MCF 10A (cell line): ENCODE measurements around the gene MYL11. TPM values are rescaled to one million over a fixed set of nuclear protein-coding genes. Genes with fewer than 3 reads are reported as not detected.

Experiments
- BruUV-seq: library from RNA; stranded (reverse); fragments of 400-500 nt; replicated peaks from 2 replicates; lab custom pipeline; 2021; lab: Mats Ljungman, UMichigan
- CTCF ChIA-PET: fragments of 300-600 bp; sonication (Branson Sonifier 250); formaldehyde crosslinking; extraction: SDS; loops from one replicate; lab custom pipeline; 2021; ENCODE audit warnings: antibody characterized with exemption, inconsistent platforms; lab: Yijun Ruan, JAX
- POLR2A ChIA-PET: fragments of 300-600, 350-650 bp; sonication (Branson Sonifier 250); formaldehyde crosslinking; extraction: SDS; loops from one replicate; lab custom pipeline; 2020; ENCODE audit warnings: antibody characterized with exemption, inconsistent platforms; lab: Yijun Ruan, JAX
- DNase-seq: peaks from one replicate; pipeline ENCODE4 v3.0.0-alpha.2; 2018; ENCODE audit not compliant: unreplicated experiment
- H3K27ac Mint-ChIP-seq: one replicate; pipeline ENCODE4 v1.8.0; 2022; ENCODE audit warnings: mild to moderate bottlenecking, low read depth, mixed read lengths; ENCODE audit not compliant: unreplicated experiment
- H3K27me3 Mint-ChIP-seq: one replicate; pipeline ENCODE4 v1.8.0; 2022; ENCODE audit warnings: mixed read lengths; ENCODE audit not compliant: insufficient read depth, unreplicated experiment
- H3K36me3 Mint-ChIP-seq: one replicate; pipeline ENCODE4 v1.8.0; 2022; ENCODE audit warnings: mild to moderate bottlenecking, moderate library complexity, mixed read lengths; ENCODE audit not compliant: insufficient read depth, unreplicated experiment
- H3K4me1 Mint-ChIP-seq: one replicate; pipeline ENCODE4 v1.8.0; 2022; ENCODE audit warnings: mixed read lengths; ENCODE audit not compliant: insufficient read depth, unreplicated experiment
- H3K4me3 Mint-ChIP-seq: one replicate; pipeline ENCODE4 v1.8.0; 2022; ENCODE audit warnings: mild to moderate bottlenecking, moderate library complexity, mixed read lengths; ENCODE audit not compliant: unreplicated experiment
- H3K9me3 Mint-ChIP-seq: one replicate; pipeline ENCODE4 v1.8.0; 2022; ENCODE audit warnings: mixed read lengths; ENCODE audit not compliant: unreplicated experiment
- CTCF ChIP-seq: fragments of 200-600 bp; IDR thresholded peaks from one replicate; pipeline ENCODE4 v1.8.0; 2022; ENCODE audit warnings: antibody characterized with exemption, mild to moderate bottlenecking; ENCODE audit not compliant: unreplicated experiment
- intact Hi-C: fragments of 100-400 bp; cut with micrococcal nuclease; formaldehyde crosslinking; loops from 2 replicates; pipeline ENCODE4 v1.14.1; 2022
- total RNA-seq: library from RNA; stranded (reverse); gene quantifications from 2 replicates; pipeline ENCODE4 v1.2.3, GENCODE V29; 2022

The MYL11 gene
- total RNA-seq, 1 experiment from 2014 or later: 1.6 TPM

GRCh38 chr16:30355954-30356308 lies 18.7 kb upstream of the MYL11 start:
- Mint-ChIP-seq H3K36me3 (peaks cover 56% of the 10 kb centered on the region), H3K4me3 (peak overlapping the region; percentile 94), H3K4me1 (peaks cover 35% of the 10 kb centered on the region), H3K27me3 (no peaks in the 10 kb centered on the region), H3K27ac (peak overlapping the region; percentile 97), H3K9me3 (no peaks in the 10 kb centered on the region)
- BruUV-seq: no TSS peak
- TF ChIP-seq CTCF: no peak
- intact Hi-C loops: no loop called here
- CTCF ChIA-PET: interaction anchor here (0.6 to 2.2 kb wide), 4 partner anchors 13 to 257 kb away, joined by 3 to 9 read pairs (median 5); partner anchors contain the start of gene ZNF771
- POLR2A ChIA-PET: interaction anchor here (0.6 to 8.1 kb wide), 7 partner anchors 11 to 343 kb away, joined by 3 to 132 read pairs (median 3); partner anchors contain the start of genes FBRS, SRCAP, TBC1D10B and ZNF771
- DNase-seq: no peak

DNA sequence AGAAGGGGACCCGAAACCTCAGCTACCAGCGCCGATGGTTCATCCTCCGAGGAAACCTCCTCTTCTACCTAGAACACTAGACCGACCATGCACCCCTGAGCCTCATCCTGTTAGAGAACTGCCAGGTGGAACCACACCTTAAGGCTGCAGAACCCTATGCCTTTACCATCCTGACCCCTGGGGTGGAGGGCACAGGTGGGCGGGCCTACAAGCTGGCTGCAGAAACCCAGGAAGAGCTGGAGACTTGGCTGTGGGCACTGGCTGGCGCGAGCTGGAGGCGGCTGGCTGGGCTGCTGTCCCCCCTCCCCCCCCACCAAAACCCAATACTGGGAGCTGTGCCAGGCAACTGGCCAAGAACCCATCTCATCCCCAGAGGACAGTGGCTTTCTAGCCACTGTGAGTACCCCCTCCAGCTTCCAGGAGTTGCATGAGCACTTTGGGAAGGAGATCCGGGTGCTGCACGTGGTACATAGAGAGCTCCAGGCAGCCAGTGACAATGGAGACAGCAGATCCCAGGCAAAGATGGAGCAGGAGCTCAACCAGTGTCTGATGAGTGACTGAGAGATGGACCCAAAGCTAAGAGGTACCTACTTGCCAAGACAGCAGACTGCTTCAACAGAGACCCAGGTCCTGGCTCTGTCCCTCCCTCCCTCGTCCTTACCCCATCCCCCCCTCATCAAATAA lies 18.1 kb upstream of the MYL11 start:
- Mint-ChIP-seq H3K4me3 (peak overlapping the region; percentile 94), H3K36me3 (peaks cover 58% of the 10 kb centered on the region), H3K4me1 (peaks cover 33% of the 10 kb centered on the region), H3K9me3 (no peaks in the 10 kb centered on the region), H3K27ac (peak overlapping the region; percentile 97), H3K27me3 (no peaks in the 10 kb centered on the region)
- BruUV-seq: no TSS peak
- TF ChIP-seq CTCF: no peak
- CTCF ChIA-PET: interaction anchor here (0.6 to 1.5 kb wide), 3 partner anchors 9 to 258 kb away, joined by 3 to 7 read pairs (median 3); no protein-coding TSS in a partner anchor
- DNase-seq: no peak
- intact Hi-C loops: no loop called here
- POLR2A ChIA-PET: interaction anchor here (0.7 to 8.1 kb wide), 6 partner anchors 11 to 254 kb away, joined by 3 to 132 read pairs (median 6); partner anchors contain the start of genes TBC1D10B, ZNF689 and ZNF771

DNA sequence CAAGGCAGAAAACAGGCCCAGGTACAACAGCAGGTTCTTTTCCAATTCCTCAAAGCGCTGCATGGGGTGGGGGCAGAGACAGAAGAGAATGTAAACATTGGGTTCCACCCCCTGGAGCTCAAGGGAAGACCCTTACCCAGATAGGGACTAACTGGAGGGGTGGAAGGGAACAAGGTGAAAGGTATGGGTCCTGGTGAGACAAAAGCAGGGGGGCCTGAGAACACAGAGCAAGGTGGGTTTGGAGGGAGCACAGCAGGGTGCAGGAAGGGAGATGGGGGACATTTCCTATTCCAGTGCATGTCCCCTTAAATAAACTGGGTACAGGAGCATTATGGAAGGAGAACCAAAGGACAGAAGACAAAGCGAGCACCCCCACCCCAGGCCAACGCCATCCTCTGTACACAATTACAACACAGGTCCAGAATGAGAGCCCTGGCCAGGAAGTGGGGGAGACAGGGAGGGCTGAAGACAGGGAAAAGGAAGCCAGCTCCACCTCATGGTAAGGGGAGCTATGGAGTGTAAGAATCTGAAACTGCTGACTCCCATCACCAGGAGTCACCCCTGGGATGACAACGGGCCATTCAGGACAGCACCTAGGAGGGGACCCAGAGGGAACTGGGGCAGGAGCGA lies 17.4 kb upstream of the MYL11 start:
- no peak for TF ChIP-seq CTCF
- POLR2A ChIA-PET: interaction anchor here (0.7 to 8.1 kb wide), 5 partner anchors 10 to 253 kb away, joined by 3 to 132 read pairs (median 8); partner anchors contain the start of genes TBC1D10B and ZNF689
- no peak for DNase-seq
- CTCF ChIA-PET: interaction anchor here (0.6 to 0.9 kb wide), 2 partner anchors 8 to 557 kb away, joined by 3 to 4 read pairs; no protein-coding TSS in a partner anchor
- Mint-ChIP-seq H3K4me3 (no peak overlapping the region), H3K27ac (no peak overlapping the region), H3K4me1 (peaks cover 26% of the 10 kb centered on the region), H3K9me3 (no peaks in the 10 kb centered on the region), H3K27me3 (no peaks in the 10 kb centered on the region), H3K36me3 (peaks cover 52% of the 10 kb centered on the region)
- intact Hi-C loops: no loop called here
- no TSS peak for BruUV-seq
